Measurements from ENCODE around the gene OR5M8.

OR5M8 gene

GRCh38 chr11:56491270-56491669 lies at the start of gene OR5M8:
Gene OR5M8, minus strand, starts transcription at chr11:56491370. Its CDS starts 0 bp downstream, at chr11:56491370.
- no peak for DNase-seq (ENCODE audit: low read depth in 3 of 3)

GRCh38 chr11:56533054-56533740 lies 42.0 kb upstream of the OR5M8 start:
- DNase-seq (ENCODE audit: low read depth in 3 of 3) = no peak

GRCh38 chr11:56531856-56532255 lies 40.7 kb upstream of the OR5M8 start:
- no peak for DNase-seq (ENCODE audit: low read depth in 3 of 3)

GRCh38 chr11:56522008-56522407 lies 30.8 kb upstream of the OR5M8 start:
- DNase-seq (ENCODE audit: low read depth in 3 of 3) = no peak

- DNase-seq (ENCODE audit: low read depth in 3 of 3) = no peak
Observed at GRCh38 chr11:56513280-56513679, 22.1 kb upstream of the OR5M8 start.

GRCh38 chr11:56509439-56509838 lies 18.3 kb upstream of the OR5M8 start:
- DNase-seq (ENCODE audit: low read depth in 3 of 3) = no peak

GRCh38 chr11:56497010-56497409 lies 5.8 kb upstream of the OR5M8 start:
- no peak for DNase-seq (ENCODE audit: low read depth in 3 of 3)

- DNase-seq (ENCODE audit: low read depth in 3 of 3) = no peak
Observed at GRCh38 chr11:56495117-56495516, 3.9 kb upstream of the OR5M8 start.

GRCh38 chr11:56486801-56487200 lies 4.4 kb downstream of the OR5M8 start:
- DNase-seq (ENCODE audit: low read depth in 3 of 3) = no peak

- no peak for DNase-seq (ENCODE audit: low read depth in 3 of 3)
Observed at GRCh38 chr11:56474729-56475235, 16.4 kb downstream of the OR5M8 start.

GRCh38 chr11:56473252-56473651 lies 17.9 kb downstream of the OR5M8 start, which contains the start of gene OR5M3:
Gene OR5M3, minus strand, starts transcription at chr11:56473352. Its CDS starts 2,855 bp downstream, at chr11:56470497.
- DNase-seq (ENCODE audit: low read depth in 3 of 3) = no peak

- no peak for DNase-seq (ENCODE audit: low read depth in 3 of 3)
Observed at GRCh38 chr11:56457076-56457475, 34.1 kb downstream of the OR5M8 start.

- DNase-seq (ENCODE audit: low read depth in 3 of 3) = no peak
Observed at GRCh38 chr11:56453521-56453920, 37.6 kb downstream of the OR5M8 start.
